ENCODE measurements around the gene DOCK2.

DOCK2 gene

GRCh38 chr5:169908864-169909263 is 271.8 kb downstream of the DOCK2 start:
- Histone ChIP-seq H3K27me3 (ENCODE audit: control insufficient read depth in 5 of 5, insufficient read depth in 4 of 5, low read length in 5 of 5) (no peaks in the 10 kb centered on the region), H3K27ac (ENCODE audit: low read depth, low read length) (no peak overlapping the region), H3K9me3 (ENCODE audit: control insufficient read depth in 5 of 5, low read length in 5 of 5) (no peaks in the 10 kb centered on the region), H3K4me1 (ENCODE audit: control insufficient read depth in 5 of 5, insufficient read depth in 5 of 5, low read length in 5 of 5) (no peaks in the 10 kb centered on the region), H3K9ac (ENCODE audit: low read length in 5 of 5) (no peak overlapping the region), H3K4me3 (ENCODE audit: low read depth in 1 of 5, low read length in 5 of 5) (no peak overlapping the region), H3K36me3 (ENCODE audit: control insufficient read depth in 5 of 5, insufficient read depth in 5 of 5, low read length in 5 of 5) (no peaks in the 10 kb centered on the region)

DNA sequence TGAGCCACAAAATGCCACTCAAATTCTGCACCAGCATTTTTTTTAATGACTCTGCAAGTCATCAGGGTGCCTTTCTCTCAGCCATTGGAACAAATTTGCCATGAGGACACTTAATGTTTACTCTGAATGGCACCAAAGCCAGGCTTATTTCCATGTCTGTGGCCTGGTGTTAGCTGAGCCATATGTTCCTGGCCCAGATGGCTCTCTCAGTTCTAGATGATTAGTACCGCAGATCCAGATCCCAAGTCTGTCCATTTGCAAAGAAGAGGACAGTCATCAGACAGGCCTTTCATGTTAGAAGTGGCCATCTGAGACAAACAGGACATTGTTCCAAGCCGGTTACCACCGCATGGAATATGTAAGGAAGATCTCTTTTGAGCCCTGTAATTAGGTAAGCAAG is 272.9 kb downstream of the DOCK2 start:
- Histone ChIP-seq H3K9me3 (ENCODE audit: control insufficient read depth in 5 of 5, low read length in 5 of 5) (no peaks in the 10 kb centered on the region), H3K27ac (ENCODE audit: low read depth, low read length) (no peak overlapping the region), H3K27me3 (ENCODE audit: control insufficient read depth in 5 of 5, insufficient read depth in 4 of 5, low read length in 5 of 5) (no peaks in the 10 kb centered on the region), H3K9ac (ENCODE audit: low read length in 5 of 5) (no peak overlapping the region), H3K4me1 (ENCODE audit: control insufficient read depth in 5 of 5, insufficient read depth in 5 of 5, low read length in 5 of 5) (peaks cover 0 to 5% (median 2%) of the 10 kb centered on the region in 5 donors), H3K36me3 (ENCODE audit: control insufficient read depth in 5 of 5, insufficient read depth in 5 of 5, low read length in 5 of 5) (no peaks in the 10 kb centered on the region), H3K4me3 (ENCODE audit: low read depth in 1 of 5, low read length in 5 of 5) (no peak overlapping the region)

- Histone ChIP-seq H3K9me3 (ENCODE audit: control insufficient read depth in 5 of 5, low read length in 5 of 5) (no peaks in the 10 kb centered on the region), H3K27me3 (ENCODE audit: control insufficient read depth in 5 of 5, insufficient read depth in 4 of 5, low read length in 5 of 5) (no peaks in the 10 kb centered on the region), H3K36me3 (ENCODE audit: control insufficient read depth in 5 of 5, insufficient read depth in 5 of 5, low read length in 5 of 5) (no peaks in the 10 kb centered on the region), H3K4me3 (ENCODE audit: low read depth in 1 of 5, low read length in 5 of 5) (no peak overlapping the region), H3K27ac (ENCODE audit: low read depth, low read length) (no peak overlapping the region), H3K9ac (ENCODE audit: low read length in 5 of 5) (no peak overlapping the region), H3K4me1 (ENCODE audit: control insufficient read depth in 5 of 5, insufficient read depth in 5 of 5, low read length in 5 of 5) (peaks cover 0 to 5% (median 2%) of the 10 kb centered on the region in 5 donors)
Observed at GRCh38 chr5:169910393-169910792, 273.3 kb downstream of the DOCK2 start.

DNA sequence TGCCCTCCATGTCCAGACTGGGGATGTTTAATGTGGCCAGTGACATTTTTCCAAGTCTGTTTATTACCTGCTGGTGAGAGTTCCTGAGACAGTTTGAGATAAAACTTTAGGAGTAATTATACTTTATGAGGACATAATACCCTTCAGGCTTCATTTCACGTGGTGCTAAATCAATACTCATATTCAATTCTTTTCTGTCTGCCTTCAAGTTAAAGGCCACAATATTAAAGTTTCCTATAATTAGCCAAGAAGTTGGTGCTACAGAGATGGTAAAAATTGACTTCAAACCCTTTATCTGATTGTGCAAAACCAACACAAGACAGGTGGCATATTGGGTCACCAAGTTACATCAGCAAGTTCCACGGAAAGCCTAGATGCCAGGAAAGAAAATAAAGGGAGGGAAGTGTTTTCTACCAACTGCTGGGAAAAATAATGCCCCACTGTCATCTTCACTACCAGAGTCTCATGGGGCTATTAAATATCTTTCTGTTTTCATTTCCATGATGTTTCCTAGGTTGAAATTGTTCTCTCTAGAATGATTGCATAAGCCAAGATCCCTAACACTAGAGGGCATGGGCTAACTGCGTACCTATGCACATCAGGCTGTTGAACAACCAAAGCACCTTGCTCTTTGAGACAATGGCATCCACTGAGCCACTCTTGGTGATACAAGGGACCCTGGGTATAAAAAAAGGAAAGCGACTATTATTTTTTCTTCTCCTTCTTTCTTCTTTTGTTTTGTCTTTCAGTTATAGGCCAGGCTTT is 274.6 kb downstream of the DOCK2 start:
- Histone ChIP-seq H3K4me1 (ENCODE audit: control insufficient read depth in 5 of 5, insufficient read depth in 5 of 5, low read length in 5 of 5) (peaks cover 0 to 5% (median 2%) of the 10 kb centered on the region in 5 donors), H3K9me3 (ENCODE audit: control insufficient read depth in 5 of 5, low read length in 5 of 5) (no peaks in the 10 kb centered on the region), H3K36me3 (ENCODE audit: control insufficient read depth in 5 of 5, insufficient read depth in 5 of 5, low read length in 5 of 5) (no peaks in the 10 kb centered on the region), H3K4me3 (ENCODE audit: low read depth in 1 of 5, low read length in 5 of 5) (no peak overlapping the region), H3K27me3 (ENCODE audit: control insufficient read depth in 5 of 5, insufficient read depth in 4 of 5, low read length in 5 of 5) (no peaks in the 10 kb centered on the region), H3K9ac (ENCODE audit: low read length in 5 of 5) (no peak overlapping the region), H3K27ac (ENCODE audit: low read depth, low read length) (no peak overlapping the region)

DNA sequence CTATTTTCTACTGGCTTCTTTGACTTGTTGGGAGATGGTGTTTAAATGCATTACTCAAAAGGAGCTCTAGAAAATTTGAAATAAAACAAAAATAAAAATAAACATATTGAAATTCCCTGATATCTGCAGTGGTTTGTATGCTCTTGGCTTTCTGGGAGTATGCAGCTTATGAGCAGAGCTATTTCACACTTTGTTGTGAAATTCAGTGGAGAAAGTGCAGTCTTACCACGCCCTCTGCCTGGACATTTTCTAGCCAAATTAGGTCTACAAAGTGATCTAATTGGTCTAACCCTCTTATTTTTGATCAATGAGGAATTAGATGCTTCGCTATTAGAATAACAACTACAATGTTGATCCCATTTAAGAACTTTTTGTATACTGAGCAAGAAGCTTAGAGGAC is 276.4 kb downstream of the DOCK2 start:
- no peaks in the 10 kb centered on the region for H3K9me3 ChIP-seq (ENCODE audit: control insufficient read depth in 5 of 5, low read length in 5 of 5)
- no peaks in the 10 kb centered on the region for H3K36me3 ChIP-seq (ENCODE audit: control insufficient read depth in 5 of 5, insufficient read depth in 5 of 5, low read length in 5 of 5)
- H3K9ac ChIP-seq (ENCODE audit: low read length in 5 of 5) = no peak overlapping the region
- no peaks in the 10 kb centered on the region for H3K27me3 ChIP-seq (ENCODE audit: control insufficient read depth in 5 of 5, insufficient read depth in 4 of 5, low read length in 5 of 5)
- H3K4me1 ChIP-seq (ENCODE audit: control insufficient read depth in 5 of 5, insufficient read depth in 5 of 5, low read length in 5 of 5) = peaks cover 0 to 5% (median 2%) of the 10 kb centered on the region in 5 donors
- no peak overlapping the region for H3K4me3 ChIP-seq (ENCODE audit: low read depth in 1 of 5, low read length in 5 of 5)
- no peak overlapping the region for H3K27ac ChIP-seq (ENCODE audit: low read depth, low read length)

GRCh38 chr5:169914766-169915165 is 277.7 kb downstream of the DOCK2 start:
- H3K4me1 ChIP-seq (ENCODE audit: control insufficient read depth in 5 of 5, insufficient read depth in 5 of 5, low read length in 5 of 5) = peaks cover 0 to 5% (median 2%) of the 10 kb centered on the region in 5 donors
- H3K9ac ChIP-seq (ENCODE audit: low read length in 5 of 5) = no peak overlapping the region
- no peaks in the 10 kb centered on the region for H3K27me3 ChIP-seq (ENCODE audit: control insufficient read depth in 5 of 5, insufficient read depth in 4 of 5, low read length in 5 of 5)
- H3K9me3 ChIP-seq (ENCODE audit: control insufficient read depth in 5 of 5, low read length in 5 of 5) = no peaks in the 10 kb centered on the region
- no peak overlapping the region for H3K27ac ChIP-seq (ENCODE audit: low read depth, low read length)
- no peak overlapping the region for H3K4me3 ChIP-seq (ENCODE audit: low read depth in 1 of 5, low read length in 5 of 5)
- no peaks in the 10 kb centered on the region for H3K36me3 ChIP-seq (ENCODE audit: control insufficient read depth in 5 of 5, insufficient read depth in 5 of 5, low read length in 5 of 5)

DNA sequence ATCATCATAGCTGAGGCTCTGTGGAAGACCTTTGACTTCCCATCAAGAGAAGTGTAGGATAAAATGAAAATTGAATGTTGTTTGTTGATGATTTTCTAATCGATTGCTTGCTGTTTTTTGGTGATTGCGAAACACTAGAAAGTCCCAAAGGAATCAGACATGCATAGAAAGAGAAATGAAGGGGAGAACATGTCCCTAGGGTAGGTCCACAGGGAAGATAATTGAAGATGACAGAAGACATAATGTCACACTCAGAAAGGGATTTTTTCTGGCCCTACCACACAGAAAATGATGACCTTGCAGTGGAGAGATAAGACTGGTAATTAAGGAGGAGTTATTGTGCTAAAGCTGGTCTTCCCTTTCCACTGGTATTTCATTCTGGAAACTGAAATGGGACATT is 280.4 kb downstream of the DOCK2 start:
- H3K36me3 ChIP-seq (ENCODE audit: control insufficient read depth in 5 of 5, insufficient read depth in 5 of 5, low read length in 5 of 5) = no peaks in the 10 kb centered on the region
- H3K4me1 ChIP-seq (ENCODE audit: control insufficient read depth in 5 of 5, insufficient read depth in 5 of 5, low read length in 5 of 5) = peaks cover 0 to 5% (median 2%) of the 10 kb centered on the region in 5 donors
- no peak overlapping the region for H3K9ac ChIP-seq (ENCODE audit: low read length in 5 of 5)
- no peaks in the 10 kb centered on the region for H3K27me3 ChIP-seq (ENCODE audit: control insufficient read depth in 5 of 5, insufficient read depth in 4 of 5, low read length in 5 of 5)
- no peaks in the 10 kb centered on the region for H3K9me3 ChIP-seq (ENCODE audit: control insufficient read depth in 5 of 5, low read length in 5 of 5)
- no peak overlapping the region for H3K4me3 ChIP-seq (ENCODE audit: low read depth in 1 of 5, low read length in 5 of 5)
- no peak overlapping the region for H3K27ac ChIP-seq (ENCODE audit: low read depth, low read length)

- no peak overlapping the region for H3K9ac ChIP-seq (ENCODE audit: low read length in 5 of 5)
- H3K27ac ChIP-seq (ENCODE audit: low read depth, low read length) = no peak overlapping the region
- H3K27me3 ChIP-seq (ENCODE audit: control insufficient read depth in 5 of 5, insufficient read depth in 4 of 5, low read length in 5 of 5) = no peaks in the 10 kb centered on the region
- H3K36me3 ChIP-seq (ENCODE audit: control insufficient read depth in 5 of 5, insufficient read depth in 5 of 5, low read length in 5 of 5) = no peaks in the 10 kb centered on the region
- no peak overlapping the region for H3K4me3 ChIP-seq (ENCODE audit: low read depth in 1 of 5, low read length in 5 of 5)
- H3K4me1 ChIP-seq (ENCODE audit: control insufficient read depth in 5 of 5, insufficient read depth in 5 of 5, low read length in 5 of 5) = peaks cover 0 to 5% (median 2%) of the 10 kb centered on the region in 5 donors
- H3K9me3 ChIP-seq (ENCODE audit: control insufficient read depth in 5 of 5, low read length in 5 of 5) = no peaks in the 10 kb centered on the region
Observed at GRCh38 chr5:169918228-169918627, 281.2 kb downstream of the DOCK2 start.

- no peak overlapping the region for H3K27ac ChIP-seq (ENCODE audit: low read depth, low read length)
- H3K9ac ChIP-seq (ENCODE audit: low read length in 5 of 5) = no peak overlapping the region
- no peak overlapping the region for H3K4me3 ChIP-seq (ENCODE audit: low read depth in 1 of 5, low read length in 5 of 5)
- no peaks in the 10 kb centered on the region for H3K36me3 ChIP-seq (ENCODE audit: control insufficient read depth in 5 of 5, insufficient read depth in 5 of 5, low read length in 5 of 5)
- peaks cover 0 to 4% (median 0%) of the 10 kb centered on the region in 5 donors for H3K4me1 ChIP-seq (ENCODE audit: control insufficient read depth in 5 of 5, insufficient read depth in 5 of 5, low read length in 5 of 5)
- H3K27me3 ChIP-seq (ENCODE audit: control insufficient read depth in 5 of 5, insufficient read depth in 4 of 5, low read length in 5 of 5) = no peaks in the 10 kb centered on the region
- no peaks in the 10 kb centered on the region for H3K9me3 ChIP-seq (ENCODE audit: control insufficient read depth in 5 of 5, low read length in 5 of 5)
Observed at GRCh38 chr5:169920474-169920873, 283.4 kb downstream of the DOCK2 start.

GRCh38 chr5:169921384-169921783 is 284.3 kb downstream of the DOCK2 start:
- no peak overlapping the region for H3K4me3 ChIP-seq (ENCODE audit: low read depth in 1 of 5, low read length in 5 of 5)
- H3K4me1 ChIP-seq (ENCODE audit: control insufficient read depth in 5 of 5, insufficient read depth in 5 of 5, low read length in 5 of 5) = peaks cover 0 to 4% (median 0%) of the 10 kb centered on the region in 5 donors
- H3K27me3 ChIP-seq (ENCODE audit: control insufficient read depth in 5 of 5, insufficient read depth in 4 of 5, low read length in 5 of 5) = no peaks in the 10 kb centered on the region
- H3K9me3 ChIP-seq (ENCODE audit: control insufficient read depth in 5 of 5, low read length in 5 of 5) = no peaks in the 10 kb centered on the region
- H3K36me3 ChIP-seq (ENCODE audit: control insufficient read depth in 5 of 5, insufficient read depth in 5 of 5, low read length in 5 of 5) = no peaks in the 10 kb centered on the region
- H3K27ac ChIP-seq (ENCODE audit: low read depth, low read length) = no peak overlapping the region
- H3K9ac ChIP-seq (ENCODE audit: low read length in 5 of 5) = no peak overlapping the region

All from subcutaneous abdominal adipose tissue (tissue), 5 donors.